Measurements from ENCODE around the gene SPINK8.

DNA sequence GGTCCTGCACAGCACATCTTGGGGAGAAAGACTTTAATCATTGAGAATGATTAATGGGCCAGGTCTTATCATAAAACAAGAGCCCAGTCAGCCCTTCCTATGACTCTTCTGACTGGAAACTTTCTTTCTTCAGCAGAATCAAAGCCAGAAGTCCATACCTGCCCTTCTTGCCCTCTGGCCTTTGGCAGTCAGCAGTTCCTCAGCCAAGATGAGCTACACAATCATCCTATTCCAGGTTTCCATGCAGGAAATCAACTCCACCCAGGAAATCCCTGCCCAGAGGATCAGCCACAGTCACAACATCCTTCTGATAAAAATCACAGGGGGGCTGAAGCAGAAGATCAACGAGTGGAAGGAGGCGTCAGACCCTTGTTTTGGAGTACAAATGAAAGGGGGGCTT lies 65.7 kb downstream of the SPINK8 start:
- TF ChIP-seq POLR2AphosphoS5 (IDR thresholded peaks at IDR 0.05; ENCODE audit: low read depth, low read length) (no peak), TAF1 (IDR thresholded peaks at IDR 0.05; ENCODE audit: borderline replicate concordance, insufficient read depth, low read length) (no peak), SIN3A (IDR thresholded peaks at IDR 0.05; ENCODE audit: borderline replicate concordance, insufficient read depth, low read length) (no peak), FOXP2 (optimal IDR thresholded peaks at IDR 0.05; ENCODE audit: borderline replicate concordance, extremely low read depth, extremely low read length, insufficient read depth) (no peak)
- TF ChIP-seq, protein P1, sequence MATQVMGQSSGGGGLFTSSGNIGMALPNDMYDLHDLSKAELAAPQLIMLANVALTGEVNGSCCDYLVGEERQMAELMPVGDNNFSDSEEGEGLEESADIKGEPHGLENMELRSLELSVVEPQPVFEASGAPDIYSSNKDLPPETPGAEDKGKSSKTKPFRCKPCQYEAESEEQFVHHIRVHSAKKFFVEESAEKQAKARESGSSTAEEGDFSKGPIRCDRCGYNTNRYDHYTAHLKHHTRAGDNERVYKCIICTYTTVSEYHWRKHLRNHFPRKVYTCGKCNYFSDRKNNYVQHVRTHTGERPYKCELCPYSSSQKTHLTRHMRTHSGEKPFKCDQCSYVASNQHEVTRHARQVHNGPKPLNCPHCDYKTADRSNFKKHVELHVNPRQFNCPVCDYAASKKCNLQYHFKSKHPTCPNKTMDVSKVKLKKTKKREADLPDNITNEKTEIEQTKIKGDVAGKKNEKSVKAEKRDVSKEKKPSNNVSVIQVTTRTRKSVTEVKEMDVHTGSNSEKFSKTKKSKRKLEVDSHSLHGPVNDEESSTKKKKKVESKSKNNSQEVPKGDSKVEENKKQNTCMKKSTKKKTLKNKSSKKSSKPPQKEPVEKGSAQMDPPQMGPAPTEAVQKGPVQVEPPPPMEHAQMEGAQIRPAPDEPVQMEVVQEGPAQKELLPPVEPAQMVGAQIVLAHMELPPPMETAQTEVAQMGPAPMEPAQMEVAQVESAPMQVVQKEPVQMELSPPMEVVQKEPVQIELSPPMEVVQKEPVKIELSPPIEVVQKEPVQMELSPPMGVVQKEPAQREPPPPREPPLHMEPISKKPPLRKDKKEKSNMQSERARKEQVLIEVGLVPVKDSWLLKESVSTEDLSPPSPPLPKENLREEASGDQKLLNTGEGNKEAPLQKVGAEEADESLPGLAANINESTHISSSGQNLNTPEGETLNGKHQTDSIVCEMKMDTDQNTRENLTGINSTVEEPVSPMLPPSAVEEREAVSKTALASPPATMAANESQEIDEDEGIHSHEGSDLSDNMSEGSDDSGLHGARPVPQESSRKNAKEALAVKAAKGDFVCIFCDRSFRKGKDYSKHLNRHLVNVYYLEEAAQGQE (IDR thresholded peaks at IDR 0.05; ENCODE audit: insufficient read depth in 1 of 2, low read depth in 2 of 2, low read length in 2 of 2): no peak

Data from PFSK-1 (cell line).